Loucy (cell line): ENCODE results near the gene ANKRD26.

ENCODE experiments used
- EZH2phosphoT487 ChIP-seq: fragments of 200-600 bp; IDR thresholded peaks from 2 replicates; pipeline ENCODE4 v1.6.1; 2018; ENCODE audit warnings: antibody characterized with exemption, mild to moderate bottlenecking, moderate library complexity, borderline replicate concordance
- TF ChIP-seq, protein P1 (sequence below): fragments of 200-600 bp; sonication (generic); conservative IDR thresholded peaks from 2 replicates; pipeline ENCODE4 v1.5.1; 2014; ENCODE audit warnings: mild to moderate bottlenecking, antibody characterized with exemption, low read length

DNA sequence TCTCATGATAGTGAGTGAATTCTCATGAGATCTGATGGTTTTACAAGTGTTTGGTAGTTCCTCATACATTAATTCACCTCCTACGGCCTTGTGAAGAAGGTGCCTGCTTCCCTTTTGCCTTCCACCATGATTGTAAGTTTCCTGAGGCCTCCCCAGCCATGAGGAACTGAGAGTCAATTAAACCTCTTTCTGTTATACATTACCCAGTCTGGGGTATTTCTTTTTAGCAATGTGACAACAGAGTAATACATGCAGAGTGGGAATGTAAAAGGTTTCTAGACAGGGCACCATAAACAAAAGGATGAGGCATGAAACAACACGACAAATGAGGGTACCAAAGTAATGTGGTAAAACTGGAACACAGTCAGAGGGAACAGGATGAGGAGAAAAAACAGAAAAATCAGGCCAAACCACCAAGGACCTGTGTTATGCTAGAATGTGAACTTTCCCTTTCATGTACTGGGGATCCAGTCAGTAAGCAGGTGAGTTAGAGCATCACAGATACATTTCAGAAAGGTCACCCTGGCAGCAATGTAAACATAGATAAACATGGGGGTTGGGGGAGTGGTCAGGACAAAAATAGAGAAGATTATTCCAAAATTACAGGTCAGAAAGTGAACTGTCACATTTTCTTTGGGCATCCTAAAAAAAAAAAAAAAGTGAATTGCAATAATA lies 31.9 kb downstream of the ANKRD26 start:
- no peak for TF ChIP-seq EZH2phosphoT487
- TF ChIP-seq, protein P1, sequence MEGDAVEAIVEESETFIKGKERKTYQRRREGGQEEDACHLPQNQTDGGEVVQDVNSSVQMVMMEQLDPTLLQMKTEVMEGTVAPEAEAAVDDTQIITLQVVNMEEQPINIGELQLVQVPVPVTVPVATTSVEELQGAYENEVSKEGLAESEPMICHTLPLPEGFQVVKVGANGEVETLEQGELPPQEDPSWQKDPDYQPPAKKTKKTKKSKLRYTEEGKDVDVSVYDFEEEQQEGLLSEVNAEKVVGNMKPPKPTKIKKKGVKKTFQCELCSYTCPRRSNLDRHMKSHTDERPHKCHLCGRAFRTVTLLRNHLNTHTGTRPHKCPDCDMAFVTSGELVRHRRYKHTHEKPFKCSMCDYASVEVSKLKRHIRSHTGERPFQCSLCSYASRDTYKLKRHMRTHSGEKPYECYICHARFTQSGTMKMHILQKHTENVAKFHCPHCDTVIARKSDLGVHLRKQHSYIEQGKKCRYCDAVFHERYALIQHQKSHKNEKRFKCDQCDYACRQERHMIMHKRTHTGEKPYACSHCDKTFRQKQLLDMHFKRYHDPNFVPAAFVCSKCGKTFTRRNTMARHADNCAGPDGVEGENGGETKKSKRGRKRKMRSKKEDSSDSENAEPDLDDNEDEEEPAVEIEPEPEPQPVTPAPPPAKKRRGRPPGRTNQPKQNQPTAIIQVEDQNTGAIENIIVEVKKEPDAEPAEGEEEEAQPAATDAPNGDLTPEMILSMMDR = no peak
